Activated CD4-positive, alpha-beta T cell treated with anti-CD3 and anti-CD28 coated beads, Interleukin-2, amount 50 U/mL, for 16 hours (primary cell): ENCODE data around the gene SCG5.

Source experiments
- DNase-seq: peaks from one replicate; pipeline ENCODE4 v3.0.0-alpha.2; 2020

The SCG5 gene

DNA sequence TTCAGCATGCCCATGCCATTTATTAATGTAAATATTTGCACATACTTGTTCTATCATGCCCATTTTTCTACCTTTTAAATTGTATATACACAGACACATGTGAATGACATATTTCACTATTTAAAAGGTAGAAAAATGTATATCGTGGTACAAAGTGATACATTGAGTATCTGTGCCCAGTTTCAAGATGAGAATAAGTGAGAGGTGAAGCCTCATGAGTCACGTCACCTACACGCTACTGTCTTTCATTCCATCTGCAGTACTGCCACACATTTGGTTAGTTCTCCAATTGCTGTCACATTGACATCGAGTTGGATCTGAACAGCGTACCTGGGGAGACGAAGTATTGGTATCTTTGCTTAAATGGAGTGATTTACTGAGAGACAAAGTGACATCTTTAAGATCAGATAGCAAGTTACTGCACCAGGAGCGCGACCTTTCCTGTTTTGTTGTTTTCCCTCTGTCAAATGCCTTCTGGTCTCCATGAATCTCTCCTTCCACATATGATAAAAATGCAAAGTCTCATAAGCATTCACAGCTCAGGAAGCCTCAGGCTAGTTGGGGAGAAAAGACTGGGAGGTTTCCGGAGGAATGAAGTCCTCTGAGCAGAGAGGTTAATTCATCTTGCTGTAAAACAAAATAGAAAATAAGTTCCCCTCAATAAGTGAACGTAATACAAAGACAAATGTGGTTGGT lies 88.3 kb downstream of the SCG5 start:
- peak; percentile 23 for DNase-seq

DNA sequence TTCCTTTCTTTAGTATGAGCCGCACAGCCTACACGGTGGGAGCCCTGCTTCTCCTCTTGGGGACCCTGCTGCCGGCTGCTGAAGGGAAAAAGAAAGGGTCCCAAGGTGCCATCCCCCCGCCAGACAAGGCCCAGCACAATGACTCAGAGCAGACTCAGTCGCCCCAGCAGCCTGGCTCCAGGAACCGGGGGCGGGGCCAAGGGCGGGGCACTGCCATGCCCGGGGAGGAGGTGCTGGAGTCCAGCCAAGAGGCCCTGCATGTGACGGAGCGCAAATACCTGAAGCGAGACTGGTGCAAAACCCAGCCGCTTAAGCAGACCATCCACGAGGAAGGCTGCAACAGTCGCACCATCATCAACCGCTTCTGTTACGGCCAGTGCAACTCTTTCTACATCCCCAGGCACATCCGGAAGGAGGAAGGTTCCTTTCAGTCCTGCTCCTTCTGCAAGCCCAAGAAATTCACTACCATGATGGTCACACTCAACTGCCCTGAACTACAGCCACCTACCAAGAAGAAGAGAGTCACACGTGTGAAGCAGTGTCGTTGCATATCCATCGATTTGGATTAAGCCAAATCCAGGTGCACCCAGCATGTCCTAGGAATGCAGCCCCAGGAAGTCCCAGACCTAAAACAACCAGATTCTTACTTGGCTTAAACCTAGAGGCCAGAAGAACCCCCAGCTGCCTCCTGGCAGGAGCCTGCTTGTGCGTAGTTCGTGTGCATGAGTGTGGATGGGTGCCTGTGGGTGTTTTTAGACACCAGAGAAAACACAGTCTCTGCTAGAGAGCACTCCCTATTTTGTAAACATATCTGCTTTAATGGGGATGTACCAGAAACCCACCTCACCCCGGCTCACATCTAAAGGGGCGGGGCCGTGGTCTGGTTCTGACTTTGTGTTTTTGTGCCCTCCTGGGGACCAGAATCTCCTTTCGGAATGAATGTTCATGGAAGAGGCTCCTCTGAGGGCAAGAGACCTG lies 89.5 kb downstream of the SCG5 start:
- DNase-seq: no peak

DNA sequence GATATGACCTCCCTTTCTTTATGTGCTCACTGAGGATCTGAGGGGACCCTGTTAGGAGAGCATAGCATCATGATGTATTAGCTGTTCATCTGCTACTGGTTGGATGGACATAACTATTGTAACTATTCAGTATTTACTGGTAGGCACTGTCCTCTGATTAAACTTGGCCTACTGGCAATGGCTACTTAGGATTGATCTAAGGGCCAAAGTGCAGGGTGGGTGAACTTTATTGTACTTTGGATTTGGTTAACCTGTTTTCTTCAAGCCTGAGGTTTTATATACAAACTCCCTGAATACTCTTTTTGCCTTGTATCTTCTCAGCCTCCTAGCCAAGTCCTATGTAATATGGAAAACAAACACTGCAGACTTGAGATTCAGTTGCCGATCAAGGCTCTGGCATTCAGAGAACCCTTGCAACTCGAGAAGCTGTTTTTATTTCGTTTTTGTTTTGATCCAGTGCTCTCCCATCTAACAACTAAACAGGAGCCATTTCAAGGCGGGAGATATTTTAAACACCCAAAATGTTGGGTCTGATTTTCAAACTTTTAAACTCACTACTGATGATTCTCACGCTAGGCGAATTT lies 91.2 kb downstream of the SCG5 start:
- DNase-seq: no peak

DNA sequence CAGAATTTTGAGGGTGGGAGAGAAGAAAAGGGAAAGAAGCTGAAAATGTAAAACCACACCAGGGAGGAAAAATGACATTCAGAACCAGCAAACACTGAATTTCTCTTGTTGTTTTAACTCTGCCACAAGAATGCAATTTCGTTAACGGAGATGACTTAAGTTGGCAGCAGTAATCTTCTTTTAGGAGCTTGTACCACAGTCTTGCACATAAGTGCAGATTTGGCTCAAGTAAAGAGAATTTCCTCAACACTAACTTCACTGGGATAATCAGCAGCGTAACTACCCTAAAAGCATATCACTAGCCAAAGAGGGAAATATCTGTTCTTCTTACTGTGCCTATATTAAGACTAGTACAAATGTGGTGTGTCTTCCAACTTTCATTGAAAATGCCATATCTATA lies 91.8 kb downstream of the SCG5 start:
- DNase-seq: no peak

DNA sequence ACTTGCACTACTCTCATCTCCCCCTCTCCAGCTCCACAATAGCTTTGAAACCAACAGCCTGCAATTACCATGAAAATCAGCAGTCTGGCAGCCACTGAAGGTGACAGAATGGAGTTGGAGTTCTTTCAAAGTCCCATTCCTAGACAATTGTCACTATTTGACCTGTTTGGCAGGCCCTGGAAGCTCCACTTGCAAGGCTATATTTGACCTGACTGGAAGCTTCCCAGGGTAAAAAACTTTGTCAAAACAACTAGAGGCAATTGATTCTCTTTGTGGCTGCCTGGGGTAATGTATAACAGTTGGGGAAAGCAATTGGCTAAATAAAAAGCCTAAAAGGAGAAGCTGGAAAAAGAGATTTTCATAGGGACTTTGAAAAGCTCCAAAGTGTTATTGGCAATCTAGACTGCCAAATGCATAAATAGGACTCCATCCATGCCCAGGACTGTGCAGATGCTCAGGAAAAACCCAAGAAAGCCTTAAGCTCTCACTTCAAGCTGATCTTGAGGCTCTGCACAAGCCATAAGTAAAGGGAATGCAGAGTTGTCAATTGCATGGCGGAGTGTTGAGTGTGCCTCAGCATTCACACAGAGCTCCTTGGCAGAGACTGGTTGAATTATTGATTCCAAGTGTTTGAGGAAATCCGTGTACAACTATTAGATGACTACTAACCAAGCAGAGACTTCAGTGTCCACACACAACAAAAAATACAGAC lies 94.6 kb downstream of the SCG5 start:
- no peak for DNase-seq

DNA sequence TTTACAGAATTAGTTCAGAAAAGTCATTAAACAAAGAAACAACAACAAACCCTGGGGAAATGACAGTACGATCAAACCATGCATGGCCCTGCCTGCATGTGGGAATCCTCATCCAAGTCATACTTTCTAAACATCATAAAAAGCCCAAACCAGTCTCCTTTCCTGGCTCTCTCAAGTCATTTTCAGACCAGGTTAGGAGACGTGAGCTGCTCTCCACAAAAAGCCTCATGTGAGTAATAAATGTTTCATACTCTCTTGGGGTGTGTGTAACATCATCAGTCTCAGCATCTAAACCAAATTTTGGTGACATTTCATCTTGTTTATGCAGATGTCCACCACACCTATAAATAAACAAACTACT lies 95.2 kb downstream of the SCG5 start:
- no peak for DNase-seq

DNA sequence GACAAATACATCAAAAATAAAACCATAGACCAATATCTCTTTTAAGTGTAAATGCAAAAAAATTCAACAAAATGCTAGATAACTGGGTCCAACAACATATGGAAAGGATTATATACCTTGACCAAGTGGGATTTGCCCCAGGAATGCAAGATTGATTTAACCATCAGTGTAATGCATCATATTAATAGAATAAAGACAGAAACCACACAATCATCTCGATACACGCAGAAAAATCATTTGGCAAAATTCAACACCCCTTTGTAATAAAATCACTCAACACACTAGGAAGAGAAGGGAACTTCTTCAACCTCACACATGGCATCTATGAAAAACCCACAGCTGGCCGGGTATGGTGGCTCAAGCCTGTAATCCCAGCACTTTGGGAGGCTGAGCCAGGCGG lies 95.8 kb downstream of the SCG5 start:
- no peak for DNase-seq

DNA sequence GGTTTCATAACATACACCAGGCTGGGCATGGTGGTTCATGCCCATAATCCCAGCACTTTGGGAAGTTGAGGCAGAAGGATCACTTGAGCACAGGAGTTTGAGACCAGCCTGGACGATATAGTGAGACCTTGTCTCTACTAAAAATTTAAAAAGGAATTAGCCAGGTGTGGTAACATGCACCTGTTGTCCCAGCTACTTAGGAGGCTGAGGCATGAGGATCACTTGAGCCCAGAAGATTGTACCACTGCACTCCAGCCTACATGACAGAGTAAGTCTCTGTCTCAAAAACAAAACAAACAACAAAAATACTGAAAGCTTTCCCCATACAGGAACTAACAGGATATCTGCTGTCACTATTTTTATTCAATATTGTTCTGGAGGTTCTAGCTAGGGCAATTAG lies 97.2 kb downstream of the SCG5 start:
- no peak for DNase-seq

DNA sequence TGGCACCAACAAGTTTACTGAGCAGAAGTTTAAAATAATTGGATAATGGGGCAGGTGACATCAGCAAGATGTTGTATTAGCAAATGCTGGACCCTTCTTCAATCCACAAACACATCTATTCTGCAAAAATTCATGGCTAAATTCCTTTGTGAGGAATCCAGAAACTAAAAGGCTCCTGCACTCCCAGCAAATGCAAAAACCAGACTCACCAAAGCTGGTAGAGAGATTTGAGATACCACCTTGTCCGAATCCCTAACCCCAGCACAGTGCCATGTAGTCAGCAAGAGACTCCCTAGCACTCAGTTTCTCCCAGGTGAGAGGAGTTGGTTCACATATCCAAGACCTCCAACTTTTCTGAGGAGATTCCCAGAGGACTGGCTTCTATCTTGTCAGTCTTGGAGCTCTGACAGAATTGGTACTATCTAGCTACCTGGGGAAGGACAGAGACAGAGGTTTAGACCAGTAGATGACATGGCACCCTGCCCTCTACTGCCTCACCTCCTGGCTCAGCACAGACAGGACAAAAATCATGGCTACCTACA lies 98.1 kb downstream of the SCG5 start:
- DNase-seq: no peak

DNA sequence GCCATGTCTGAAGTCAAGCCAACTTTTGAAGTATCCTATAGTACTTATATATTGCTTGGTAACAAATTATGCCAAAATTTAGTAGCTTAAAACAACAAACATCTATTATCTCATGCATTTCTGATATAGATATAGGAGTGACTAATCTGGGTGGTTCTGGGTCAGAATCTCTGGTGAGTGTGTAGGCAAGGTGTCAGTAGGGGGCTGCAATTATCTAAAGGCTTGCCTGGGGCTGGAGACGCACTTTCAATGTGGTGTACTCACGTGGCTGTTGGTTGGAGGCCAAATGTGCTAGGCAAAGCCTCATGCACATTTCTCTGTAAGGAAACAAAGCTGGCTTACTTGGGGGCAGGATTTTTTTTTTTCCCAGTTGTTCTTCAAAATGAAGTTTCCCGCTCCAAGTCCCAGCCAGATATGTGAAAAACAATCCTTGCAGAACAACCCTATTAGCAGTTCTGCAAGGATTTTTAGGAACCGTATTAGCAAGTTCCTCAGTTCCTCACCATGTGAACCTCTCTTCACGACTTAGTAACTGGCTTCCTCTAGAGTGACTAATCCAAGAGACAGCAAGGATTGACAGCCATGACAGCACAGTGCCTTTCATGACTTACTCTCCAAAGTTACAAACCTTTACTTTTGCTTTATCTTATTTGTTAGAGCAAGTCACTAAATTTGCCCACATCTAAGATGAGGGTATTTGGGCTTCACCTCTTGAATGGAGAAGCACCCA lies 102.1 kb downstream of the SCG5 start:
- DNase-seq: no peak

DNA sequence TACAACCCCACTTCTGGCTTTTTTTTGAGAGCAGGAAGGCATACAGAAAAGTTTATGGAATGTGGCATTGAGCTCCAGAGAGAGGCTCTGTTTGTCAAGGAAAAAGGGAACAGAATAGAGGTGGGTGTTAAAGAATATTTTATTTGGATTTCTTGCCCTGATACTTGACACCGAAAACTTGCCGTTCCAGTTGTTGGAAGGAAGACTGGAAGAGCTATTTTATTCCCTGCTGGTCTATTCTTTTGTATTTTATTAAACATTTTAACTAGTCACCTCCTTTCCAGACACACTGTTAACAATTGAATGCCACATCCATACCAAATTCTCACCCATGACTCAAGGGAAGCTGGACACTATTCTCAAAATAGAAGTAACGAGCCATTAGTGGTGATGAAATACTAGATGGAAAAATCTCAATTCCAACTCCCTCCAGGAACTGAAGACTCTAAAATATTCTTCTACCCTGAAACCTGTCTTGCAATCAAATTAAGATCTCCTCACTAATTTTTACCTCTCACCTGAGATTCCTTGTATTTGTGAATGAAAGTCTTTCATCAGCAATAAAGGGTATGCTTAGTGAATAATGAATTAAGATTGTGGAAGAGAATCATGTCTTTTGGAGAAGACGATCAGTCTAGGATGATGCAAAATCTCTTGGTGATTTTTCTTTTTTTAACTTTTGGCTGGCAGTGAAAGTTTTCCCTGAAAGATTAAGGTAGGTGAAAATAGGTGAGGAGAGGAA lies 104.8 kb downstream of the SCG5 start:
- DNase-seq: no peak
